ENCODE measurements around the gene PLCD3.

PLCD3 gene

GRCh38 chr17:45110676-45111611 is 21.4 kb downstream of the PLCD3 start:
- H3K9me3 Mint-ChIP-seq = no peaks in the 10 kb centered on the region
- no peaks in the 10 kb centered on the region for H3K27me3 Mint-ChIP-seq (ENCODE audit: low read depth, poor library complexity)
- peaks cover 51% of the 10 kb centered on the region for H3K4me1 Mint-ChIP-seq
- no peak for TF ChIP-seq CTCF (IDR thresholded peaks at IDR 0.05)
- H3K36me3 Mint-ChIP-seq (ENCODE audit: low read depth) = peaks cover 8% of the 10 kb centered on the region
- DNase-seq = no peak
- peak overlapping the region; percentile 79 for H3K27ac Mint-ChIP-seq
- H3K4me3 Mint-ChIP-seq = no peak overlapping the region

- H3K36me3 Mint-ChIP-seq (ENCODE audit: low read depth) = peaks cover 8% of the 10 kb centered on the region
- no peaks in the 10 kb centered on the region for H3K9me3 Mint-ChIP-seq
- no peaks in the 10 kb centered on the region for H3K27me3 Mint-ChIP-seq (ENCODE audit: low read depth, poor library complexity)
- TF ChIP-seq CTCF (IDR thresholded peaks at IDR 0.05) = no peak
- H3K4me3 Mint-ChIP-seq = no peak overlapping the region
- peaks cover 31% of the 10 kb centered on the region for H3K4me1 Mint-ChIP-seq
- peak overlapping the region; percentile 92 for H3K27ac Mint-ChIP-seq
- no peak for DNase-seq
Measured at GRCh38 chr17:45108595-45109521, 23.5 kb downstream of the PLCD3 start.

- H3K4me1 Mint-ChIP-seq = peaks cover 23% of the 10 kb centered on the region
- TF ChIP-seq CTCF (IDR thresholded peaks at IDR 0.05) = no peak
- peak overlapping the region; percentile 92 for H3K27ac Mint-ChIP-seq
- H3K4me3 Mint-ChIP-seq = no peak overlapping the region
- DNase-seq = no peak
- H3K36me3 Mint-ChIP-seq (ENCODE audit: low read depth) = peaks cover 16% of the 10 kb centered on the region
- no peaks in the 10 kb centered on the region for H3K9me3 Mint-ChIP-seq
- no peaks in the 10 kb centered on the region for H3K27me3 Mint-ChIP-seq (ENCODE audit: low read depth, poor library complexity)
Measured at GRCh38 chr17:45108051-45108450, 24.3 kb downstream of the PLCD3 start.

GRCh38 chr17:45107293-45108010 is 24.9 kb downstream of the PLCD3 start:
- Mint-ChIP-seq H3K9me3 (no peaks in the 10 kb centered on the region), H3K4me1 (peaks cover 24% of the 10 kb centered on the region), H3K27ac (peak overlapping the region; percentile 92), H3K27me3 (ENCODE audit: low read depth, poor library complexity) (no peaks in the 10 kb centered on the region), H3K36me3 (ENCODE audit: low read depth) (peaks cover 22% of the 10 kb centered on the region), H3K4me3 (no peak overlapping the region)
- DNase-seq = no peak
- TF ChIP-seq CTCF (IDR thresholded peaks at IDR 0.05) = no peak

- no peak for DNase-seq
- no peak overlapping the region for H3K4me3 Mint-ChIP-seq
- no peak for TF ChIP-seq CTCF (IDR thresholded peaks at IDR 0.05)
- H3K9me3 Mint-ChIP-seq = no peaks in the 10 kb centered on the region
- peak overlapping the region; percentile 87 for H3K27ac Mint-ChIP-seq
- peaks cover 24% of the 10 kb centered on the region for H3K4me1 Mint-ChIP-seq
- H3K27me3 Mint-ChIP-seq (ENCODE audit: low read depth, poor library complexity) = no peaks in the 10 kb centered on the region
- H3K36me3 Mint-ChIP-seq (ENCODE audit: low read depth) = peaks cover 29% of the 10 kb centered on the region
Measured at GRCh38 chr17:45106582-45106981, 25.7 kb downstream of the PLCD3 start.

All from nephron progenitor cell (in vitro differentiated cells).